ENCODE results near the gene BCAS4.

The BCAS4 gene

GRCh38 chr20:50802289-50802688 is 7.4 kb downstream of the BCAS4 start:
- H3K9ac ChIP-seq (ENCODE audit: low read depth, low read length), result no peak overlapping the region
- H3K4me2 ChIP-seq (ENCODE audit: low read length), result no peak overlapping the region
- no peaks in the 10 kb centered on the region for H3K4me1 ChIP-seq (ENCODE audit: control insufficient read depth, insufficient read depth, low read length)
- H3K27me3 ChIP-seq (ENCODE audit: control insufficient read depth, insufficient read depth, low read length), result no peaks in the 10 kb centered on the region
- no peaks in the 10 kb centered on the region for H3K36me3 ChIP-seq (ENCODE audit: insufficient read depth, low read length)
- H3K9me3 ChIP-seq (replicated peaks; ENCODE audit: low read length), result no peaks in the 10 kb centered on the region
- no peak overlapping the region for H3K4me3 ChIP-seq (ENCODE audit: low read length)

DNA sequence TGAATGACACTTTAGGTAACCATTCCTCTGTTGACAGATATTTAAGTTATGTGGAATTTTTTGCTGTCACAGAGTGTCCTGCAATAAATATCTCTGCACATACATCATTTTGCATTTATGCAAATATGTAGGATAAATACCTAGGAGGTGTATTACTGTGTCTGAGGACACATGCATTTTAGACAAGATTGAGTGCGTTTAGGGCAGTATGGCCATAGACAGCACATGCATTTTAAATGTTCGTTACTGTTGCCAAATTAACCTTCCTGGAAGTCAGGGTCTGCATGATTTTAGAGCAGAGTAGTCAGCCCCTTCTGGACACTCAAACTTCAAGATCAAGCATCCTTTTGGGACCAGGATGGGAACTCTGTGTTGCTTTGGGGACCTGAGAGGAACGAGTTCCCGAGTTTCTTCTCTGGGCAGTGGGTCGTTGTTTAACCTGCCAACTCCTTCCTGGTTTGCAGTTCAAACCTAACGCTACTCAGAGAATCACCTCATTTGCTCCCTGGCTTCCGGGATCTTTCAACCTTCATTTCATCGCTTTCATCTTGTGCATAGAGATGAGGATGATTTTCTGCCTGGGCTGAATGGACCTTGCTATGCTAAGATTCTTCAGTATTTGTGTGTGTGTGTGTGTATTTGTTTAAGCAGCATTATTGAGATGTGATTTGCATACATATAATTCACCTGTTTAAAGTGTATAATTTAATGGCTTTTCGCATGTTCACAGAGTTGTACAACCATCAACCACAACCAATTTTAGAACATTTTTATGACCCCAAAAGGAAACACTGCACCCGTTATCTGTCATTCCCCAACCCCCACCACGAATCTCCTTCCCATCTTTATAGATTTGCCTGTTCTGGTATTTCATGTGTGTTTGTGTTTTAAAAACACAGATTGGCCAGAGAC is 9.8 kb downstream of the BCAS4 start:
- Histone ChIP-seq H3K4me3 (ENCODE audit: low read length) (no peak overlapping the region), H3K36me3 (ENCODE audit: insufficient read depth, low read length) (no peaks in the 10 kb centered on the region), H3K4me2 (ENCODE audit: low read length) (no peak overlapping the region), H3K9ac (ENCODE audit: low read depth, low read length) (no peak overlapping the region), H3K27me3 (ENCODE audit: control insufficient read depth, insufficient read depth, low read length) (no peaks in the 10 kb centered on the region), H3K4me1 (ENCODE audit: control insufficient read depth, insufficient read depth, low read length) (no peaks in the 10 kb centered on the region), H3K9me3 (replicated peaks; ENCODE audit: low read length) (no peaks in the 10 kb centered on the region)

DNA sequence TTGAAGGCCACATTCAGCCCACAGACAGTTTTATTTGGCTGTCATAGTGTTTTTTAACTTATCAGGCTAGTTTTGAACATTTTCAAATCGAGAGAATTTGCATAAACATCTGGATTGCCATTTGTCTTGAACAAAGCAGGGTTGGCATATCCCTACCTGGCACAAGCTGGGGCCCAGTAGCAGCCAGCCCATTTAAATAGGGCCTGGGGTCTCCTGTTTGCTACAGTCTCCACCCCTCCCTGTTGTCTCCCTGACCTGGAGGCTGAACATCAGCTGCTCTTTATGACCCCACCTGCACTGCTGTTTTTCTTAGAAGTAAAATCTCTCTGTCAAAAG is 10.5 kb downstream of the BCAS4 start:
- H3K27me3 ChIP-seq (ENCODE audit: control insufficient read depth, insufficient read depth, low read length), result no peaks in the 10 kb centered on the region
- no peaks in the 10 kb centered on the region for H3K4me1 ChIP-seq (ENCODE audit: control insufficient read depth, insufficient read depth, low read length)
- H3K4me3 ChIP-seq (ENCODE audit: low read length), result no peak overlapping the region
- no peaks in the 10 kb centered on the region for H3K9me3 ChIP-seq (replicated peaks; ENCODE audit: low read length)
- no peaks in the 10 kb centered on the region for H3K36me3 ChIP-seq (ENCODE audit: insufficient read depth, low read length)
- H3K9ac ChIP-seq (ENCODE audit: low read depth, low read length), result no peak overlapping the region
- H3K4me2 ChIP-seq (ENCODE audit: low read length), result no peak overlapping the region

- Histone ChIP-seq H3K27me3 (ENCODE audit: control insufficient read depth, insufficient read depth, low read length) (no peaks in the 10 kb centered on the region), H3K4me2 (ENCODE audit: low read length) (no peak overlapping the region), H3K4me1 (ENCODE audit: control insufficient read depth, insufficient read depth, low read length) (no peaks in the 10 kb centered on the region), H3K9ac (ENCODE audit: low read depth, low read length) (no peak overlapping the region), H3K36me3 (ENCODE audit: insufficient read depth, low read length) (no peaks in the 10 kb centered on the region), H3K9me3 (replicated peaks; ENCODE audit: low read length) (no peaks in the 10 kb centered on the region), H3K4me3 (ENCODE audit: low read length) (no peak overlapping the region)
Observed at GRCh38 chr20:50806126-50806768, 11.4 kb downstream of the BCAS4 start.

DNA sequence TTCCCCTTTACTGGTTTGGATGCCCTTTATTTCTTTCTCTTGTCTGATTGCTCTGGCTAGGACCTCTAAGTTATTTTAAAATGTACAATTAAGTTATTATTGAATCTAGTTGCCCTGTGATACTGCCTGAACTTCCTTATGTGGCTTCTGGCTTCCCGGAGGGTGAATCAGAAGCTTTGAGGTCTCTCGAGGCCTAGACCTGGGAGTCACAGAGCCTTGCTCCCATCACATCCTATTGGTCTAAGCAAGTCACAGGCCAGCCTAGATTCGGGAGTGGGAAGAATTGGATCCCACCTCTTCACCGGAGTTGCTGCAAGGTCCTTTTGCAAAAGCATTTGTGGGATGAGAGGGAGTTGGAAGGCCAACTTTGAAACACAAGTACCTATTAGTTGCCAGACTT is 15.2 kb downstream of the BCAS4 start:
- no peak overlapping the region for H3K9ac ChIP-seq (ENCODE audit: low read depth, low read length)
- H3K9me3 ChIP-seq (replicated peaks; ENCODE audit: low read length), result no peaks in the 10 kb centered on the region
- no peaks in the 10 kb centered on the region for H3K27me3 ChIP-seq (ENCODE audit: control insufficient read depth, insufficient read depth, low read length)
- peaks cover 4% of the 10 kb centered on the region for H3K4me1 ChIP-seq (ENCODE audit: control insufficient read depth, insufficient read depth, low read length)
- no peaks in the 10 kb centered on the region for H3K36me3 ChIP-seq (ENCODE audit: insufficient read depth, low read length)
- H3K4me2 ChIP-seq (ENCODE audit: low read length), result no peak overlapping the region
- no peak overlapping the region for H3K4me3 ChIP-seq (ENCODE audit: low read length)

DNA sequence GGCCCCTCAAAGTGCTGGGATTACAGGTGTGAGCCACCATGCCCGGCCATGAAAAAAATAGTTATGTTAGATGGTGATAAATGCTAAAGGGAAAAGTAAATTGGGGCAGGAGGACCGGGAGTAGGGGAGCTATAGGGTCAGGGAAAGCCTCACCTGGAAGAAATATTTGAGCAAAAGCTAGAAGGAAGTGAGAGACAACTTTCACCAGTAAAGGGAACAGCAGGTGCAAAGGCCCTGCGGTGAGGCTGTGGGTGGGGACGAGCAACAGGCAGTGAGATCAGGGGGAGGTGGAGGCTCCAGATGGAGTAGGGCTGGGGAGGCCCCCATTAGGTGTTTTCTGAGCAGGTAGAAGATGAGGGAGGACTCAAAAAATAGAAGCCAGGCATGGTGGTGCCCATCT is 16.0 kb downstream of the BCAS4 start:
- H3K36me3 ChIP-seq (ENCODE audit: insufficient read depth, low read length), result no peaks in the 10 kb centered on the region
- H3K27me3 ChIP-seq (ENCODE audit: control insufficient read depth, insufficient read depth, low read length), result no peaks in the 10 kb centered on the region
- peaks cover 12% of the 10 kb centered on the region for H3K4me1 ChIP-seq (ENCODE audit: control insufficient read depth, insufficient read depth, low read length)
- H3K4me2 ChIP-seq (ENCODE audit: low read length), result no peak overlapping the region
- H3K4me3 ChIP-seq (ENCODE audit: low read length), result no peak overlapping the region
- H3K9ac ChIP-seq (ENCODE audit: low read depth, low read length), result no peak overlapping the region
- H3K9me3 ChIP-seq (replicated peaks; ENCODE audit: low read length), result no peaks in the 10 kb centered on the region

DNA sequence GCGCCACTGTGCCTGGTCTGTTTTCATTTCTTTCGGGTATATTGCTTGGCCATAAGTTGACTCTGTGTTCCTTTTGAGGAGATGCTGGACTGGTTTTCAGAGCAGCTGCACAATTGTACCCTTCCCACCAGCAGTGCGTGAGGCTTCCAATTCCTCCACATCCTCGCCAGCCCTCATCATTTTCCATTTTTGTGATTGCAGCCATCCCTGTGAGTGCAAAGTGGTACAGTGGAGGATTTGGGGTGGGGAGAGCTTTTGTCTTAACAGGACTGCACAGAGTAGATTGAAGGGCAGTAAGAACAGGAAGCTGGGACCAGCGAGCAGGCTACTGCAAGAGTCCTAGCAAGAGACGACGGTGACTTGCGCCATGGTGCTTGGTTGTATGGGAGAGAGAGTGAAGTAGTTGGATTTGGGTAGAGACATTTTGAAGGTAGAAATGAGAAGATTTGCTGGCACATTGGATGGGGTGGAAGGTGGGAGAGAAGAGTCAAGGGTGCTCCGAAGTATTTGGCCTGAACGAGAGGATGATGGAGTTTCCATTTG is 18.3 kb downstream of the BCAS4 start:
- peaks cover 20% of the 10 kb centered on the region for H3K4me1 ChIP-seq (ENCODE audit: control insufficient read depth, insufficient read depth, low read length)
- no peak overlapping the region for H3K4me3 ChIP-seq (ENCODE audit: low read length)
- no peaks in the 10 kb centered on the region for H3K27me3 ChIP-seq (ENCODE audit: control insufficient read depth, insufficient read depth, low read length)
- H3K4me2 ChIP-seq (ENCODE audit: low read length), result no peak overlapping the region
- H3K36me3 ChIP-seq (ENCODE audit: insufficient read depth, low read length), result no peaks in the 10 kb centered on the region
- H3K9ac ChIP-seq (ENCODE audit: low read depth, low read length), result no peak overlapping the region
- H3K9me3 ChIP-seq (replicated peaks; ENCODE audit: low read length), result no peaks in the 10 kb centered on the region

DNA sequence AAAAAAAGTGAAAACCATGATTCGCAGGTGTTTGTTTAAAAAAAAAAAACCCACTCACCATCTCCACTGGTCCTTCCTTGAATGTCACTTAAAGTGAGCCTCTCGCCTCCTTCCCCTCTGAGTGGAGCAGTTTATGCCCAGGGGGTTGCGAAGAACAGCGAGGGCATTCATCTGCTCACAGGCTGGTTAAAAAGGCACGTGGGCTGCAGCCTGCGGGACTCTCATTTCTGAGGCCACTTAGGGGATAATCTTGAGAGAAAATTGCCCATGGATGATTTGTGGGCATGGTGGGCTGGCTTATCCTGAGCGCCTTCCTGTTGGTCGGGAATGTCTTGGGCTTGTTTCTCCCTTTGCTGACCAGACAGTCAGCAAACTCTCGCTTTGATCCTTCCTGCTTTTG is 18.9 kb downstream of the BCAS4 start:
- Histone ChIP-seq H3K4me2 (ENCODE audit: low read length) (no peak overlapping the region), H3K4me1 (ENCODE audit: control insufficient read depth, insufficient read depth, low read length) (peaks cover 24% of the 10 kb centered on the region), H3K9ac (ENCODE audit: low read depth, low read length) (no peak overlapping the region), H3K36me3 (ENCODE audit: insufficient read depth, low read length) (no peaks in the 10 kb centered on the region), H3K27me3 (ENCODE audit: control insufficient read depth, insufficient read depth, low read length) (no peaks in the 10 kb centered on the region), H3K4me3 (ENCODE audit: low read length) (no peak overlapping the region), H3K9me3 (replicated peaks; ENCODE audit: low read length) (no peaks in the 10 kb centered on the region)

DNA sequence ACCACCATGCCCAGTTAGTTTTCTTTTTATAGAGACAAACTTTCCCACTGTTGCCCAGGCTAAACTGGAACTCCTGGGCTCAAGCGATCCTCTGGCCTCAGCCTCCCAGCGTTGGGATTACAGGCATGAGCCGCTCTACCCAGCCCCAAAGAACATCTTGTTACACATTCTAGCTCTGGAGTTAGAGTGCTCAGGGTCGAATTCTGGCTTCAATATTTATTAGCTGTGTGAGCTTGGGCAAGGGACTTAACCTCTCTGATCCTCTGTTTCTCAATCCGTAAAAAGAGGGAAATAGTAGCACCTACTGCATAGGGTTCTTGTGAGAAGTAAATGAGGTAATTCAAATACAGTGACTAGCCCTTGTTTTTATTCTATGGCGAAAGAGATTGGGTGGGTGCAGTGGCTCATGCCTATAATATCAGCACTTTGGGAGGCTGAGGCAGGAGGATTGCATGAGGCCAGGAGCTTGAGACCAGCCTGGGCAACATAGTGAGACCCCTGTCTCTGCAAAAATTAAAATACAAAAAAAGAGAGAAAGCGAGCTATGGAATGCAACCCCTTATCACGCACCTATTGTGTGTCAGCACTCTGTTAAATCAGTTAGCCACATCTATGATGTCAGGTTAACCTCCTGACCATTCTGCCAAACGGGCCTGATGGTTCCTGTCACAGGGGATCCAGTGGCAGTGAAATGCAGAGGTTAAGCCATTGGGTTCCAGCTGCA is 19.7 kb downstream of the BCAS4 start:
- H3K9ac ChIP-seq (ENCODE audit: low read depth, low read length), result no peak overlapping the region
- no peak overlapping the region for H3K4me2 ChIP-seq (ENCODE audit: low read length)
- no peaks in the 10 kb centered on the region for H3K27me3 ChIP-seq (ENCODE audit: control insufficient read depth, insufficient read depth, low read length)
- H3K4me1 ChIP-seq (ENCODE audit: control insufficient read depth, insufficient read depth, low read length), result peaks cover 24% of the 10 kb centered on the region
- H3K9me3 ChIP-seq (replicated peaks; ENCODE audit: low read length), result no peaks in the 10 kb centered on the region
- H3K4me3 ChIP-seq (ENCODE audit: low read length), result no peak overlapping the region
- no peaks in the 10 kb centered on the region for H3K36me3 ChIP-seq (ENCODE audit: insufficient read depth, low read length)

DNA sequence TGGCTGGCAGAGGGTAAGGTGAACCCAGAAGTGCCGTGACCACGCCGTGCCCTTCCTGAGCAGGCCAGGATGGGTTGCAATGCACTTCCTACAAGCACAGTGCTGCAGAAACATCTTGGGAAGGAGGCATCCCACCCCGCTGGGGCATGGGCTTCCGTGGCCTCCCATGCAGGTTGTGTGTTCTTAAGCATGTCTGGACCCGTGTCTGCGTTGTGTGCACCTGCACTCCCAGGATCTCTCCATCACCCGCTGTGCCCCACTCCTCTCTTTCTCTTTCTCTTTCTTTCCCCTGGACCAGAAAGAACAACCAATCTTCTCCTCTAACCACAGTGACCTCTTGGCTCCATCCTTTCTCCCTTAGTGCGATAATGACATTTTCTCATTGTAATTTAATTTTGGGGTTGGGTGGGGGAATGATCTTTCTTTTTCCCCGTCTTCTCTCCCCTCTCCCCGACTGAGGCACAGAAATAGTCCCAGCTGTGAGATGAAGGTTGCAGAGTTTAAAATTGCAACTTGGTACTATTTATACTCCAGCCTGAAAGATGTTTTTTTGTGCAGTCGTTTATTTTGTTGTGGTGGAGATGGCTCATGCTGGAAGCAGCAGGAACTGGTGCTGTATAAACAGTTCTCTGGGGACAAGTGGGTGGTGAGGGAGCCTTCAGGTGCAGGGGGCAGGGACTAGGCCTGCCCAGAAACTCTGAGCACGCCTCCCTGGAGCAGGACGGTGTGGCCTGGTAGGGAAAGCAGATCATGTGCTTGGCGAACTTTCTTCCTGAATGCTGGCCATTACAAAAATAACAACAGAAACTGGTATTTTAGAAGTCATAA is 20.5 kb downstream of the BCAS4 start:
- no peaks in the 10 kb centered on the region for H3K27me3 ChIP-seq (ENCODE audit: control insufficient read depth, insufficient read depth, low read length)
- H3K36me3 ChIP-seq (ENCODE audit: insufficient read depth, low read length), result no peaks in the 10 kb centered on the region
- peaks cover 24% of the 10 kb centered on the region for H3K4me1 ChIP-seq (ENCODE audit: control insufficient read depth, insufficient read depth, low read length)
- no peaks in the 10 kb centered on the region for H3K9me3 ChIP-seq (replicated peaks; ENCODE audit: low read length)
- no peak overlapping the region for H3K4me3 ChIP-seq (ENCODE audit: low read length)
- peak overlapping the region; percentile 50 for H3K4me2 ChIP-seq (ENCODE audit: low read length)
- H3K9ac ChIP-seq (ENCODE audit: low read depth, low read length), result no peak overlapping the region

GRCh38 chr20:50817776-50818172 is 22.9 kb downstream of the BCAS4 start:
- Histone ChIP-seq H3K27me3 (ENCODE audit: control insufficient read depth, insufficient read depth, low read length) (no peaks in the 10 kb centered on the region), H3K4me2 (ENCODE audit: low read length) (no peak overlapping the region), H3K9me3 (replicated peaks; ENCODE audit: low read length) (no peaks in the 10 kb centered on the region), H3K9ac (ENCODE audit: low read depth, low read length) (peak overlapping the region; percentile 20), H3K4me1 (ENCODE audit: control insufficient read depth, insufficient read depth, low read length) (peaks cover 24% of the 10 kb centered on the region), H3K4me3 (ENCODE audit: low read length) (no peak overlapping the region), H3K36me3 (ENCODE audit: insufficient read depth, low read length) (no peaks in the 10 kb centered on the region)

Measured in skeletal muscle satellite cell (primary cell).